Endometrial microvascular endothelial cells (primary cell): ENCODE measurements around the gene PUS7L. TPM values are rescaled to one million over a fixed set of nuclear protein-coding genes. Genes with fewer than 3 reads are reported as not detected.

Experiments used
- in situ Hi-C: cut with HindIII; loops from 2 replicates; pipeline ENCODE4 v1.10.0; 2017; ENCODE audit warnings: low sequenced_read_pairs, low pct_unique_long_range_greater_than_20kb; ENCODE audit errors: inconsistent ontology term
- total RNA-seq: library from RNA; depleted of rRNA; stranded (reverse); fragments of >200 nt; gene quantifications from one replicate; pipeline ENCODE4 v1.2.3, GENCODE V29; 2015; ENCODE audit errors: inconsistent ontology term

The PUS7L gene, protein sequence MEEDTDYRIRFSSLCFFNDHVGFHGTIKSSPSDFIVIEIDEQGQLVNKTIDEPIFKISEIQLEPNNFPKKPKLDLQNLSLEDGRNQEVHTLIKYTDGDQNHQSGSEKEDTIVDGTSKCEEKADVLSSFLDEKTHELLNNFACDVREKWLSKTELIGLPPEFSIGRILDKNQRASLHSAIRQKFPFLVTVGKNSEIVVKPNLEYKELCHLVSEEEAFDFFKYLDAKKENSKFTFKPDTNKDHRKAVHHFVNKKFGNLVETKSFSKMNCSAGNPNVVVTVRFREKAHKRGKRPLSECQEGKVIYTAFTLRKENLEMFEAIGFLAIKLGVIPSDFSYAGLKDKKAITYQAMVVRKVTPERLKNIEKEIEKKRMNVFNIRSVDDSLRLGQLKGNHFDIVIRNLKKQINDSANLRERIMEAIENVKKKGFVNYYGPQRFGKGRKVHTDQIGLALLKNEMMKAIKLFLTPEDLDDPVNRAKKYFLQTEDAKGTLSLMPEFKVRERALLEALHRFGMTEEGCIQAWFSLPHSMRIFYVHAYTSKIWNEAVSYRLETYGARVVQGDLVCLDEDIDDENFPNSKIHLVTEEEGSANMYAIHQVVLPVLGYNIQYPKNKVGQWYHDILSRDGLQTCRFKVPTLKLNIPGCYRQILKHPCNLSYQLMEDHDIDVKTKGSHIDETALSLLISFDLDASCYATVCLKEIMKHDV
- 8.2 TPM for total RNA-seq

DNA sequence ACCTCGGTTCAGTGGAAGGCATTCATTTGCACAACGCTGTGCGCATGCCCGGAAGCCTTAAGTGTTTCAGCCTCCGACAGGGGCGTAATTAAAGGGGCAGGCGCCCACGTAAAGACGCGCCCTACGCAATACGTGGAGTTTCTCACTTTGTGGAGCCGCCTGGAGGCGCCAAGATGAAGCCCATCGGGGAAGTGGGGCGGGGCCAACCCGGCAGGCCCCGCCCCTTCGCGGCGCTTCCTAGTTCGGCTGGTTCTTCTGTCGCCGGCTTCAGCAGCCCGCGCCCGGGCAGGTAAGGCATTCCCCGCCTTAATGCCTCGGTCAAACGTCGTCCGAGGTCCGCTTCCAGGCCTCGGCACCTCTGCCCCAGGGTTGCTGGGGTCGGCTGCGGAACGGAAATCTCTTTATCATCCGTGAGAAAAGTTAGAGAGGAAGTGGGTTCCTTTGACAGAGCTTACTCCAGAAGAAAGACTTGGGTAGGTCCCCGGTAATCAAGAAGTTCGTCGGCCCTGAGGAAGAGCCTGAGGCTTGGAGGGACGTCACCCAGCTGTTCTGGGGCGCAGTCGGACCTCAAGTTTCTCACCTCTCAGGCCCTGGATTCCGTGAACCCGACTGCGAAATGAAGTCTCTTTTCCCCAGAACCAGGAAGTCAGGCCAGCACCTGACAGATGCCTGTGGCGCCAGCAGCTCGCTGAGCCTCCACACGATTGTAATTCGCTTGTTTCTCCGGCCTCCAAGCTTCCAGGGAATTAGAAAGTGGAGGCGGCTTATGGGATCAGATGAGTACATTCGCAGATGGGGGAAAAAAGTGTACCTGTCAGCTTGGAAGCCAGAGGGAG lies at the start of gene PUS7L, which contains the start of gene IRAK4:
TSS of gene PUS7L (minus strand) at position 63 of the 836 bp plus-strand sequence. CDS start 3,545 bp downstream, outside the sequence.
TSS of gene IRAK4 (plus strand) at position 224 of the 836 bp plus-strand sequence. CDS start 9,161 bp downstream, outside the sequence.
- in situ Hi-C loops = no loop called here

DNA sequence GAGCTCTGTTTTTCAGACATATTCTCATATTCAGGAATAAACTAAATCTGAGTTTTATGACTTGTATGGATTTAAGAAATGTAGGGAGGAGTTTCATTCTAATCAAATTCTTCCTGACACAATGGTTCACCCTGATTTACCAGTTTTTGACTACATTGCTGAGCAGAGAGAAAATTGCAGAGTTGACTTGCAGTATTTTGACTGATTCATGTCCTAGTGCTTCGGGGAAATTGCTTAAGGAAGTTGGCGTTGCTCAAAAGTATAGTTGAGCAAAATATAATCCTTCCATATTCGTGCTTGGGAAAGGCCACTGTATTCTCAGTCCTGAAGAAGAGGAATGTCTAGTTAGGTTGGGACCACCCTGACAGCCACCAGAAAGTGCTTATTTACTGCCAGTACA lies 48.8 kb upstream of the PUS7L start:
- in situ Hi-C loops = no loop called here

DNA sequence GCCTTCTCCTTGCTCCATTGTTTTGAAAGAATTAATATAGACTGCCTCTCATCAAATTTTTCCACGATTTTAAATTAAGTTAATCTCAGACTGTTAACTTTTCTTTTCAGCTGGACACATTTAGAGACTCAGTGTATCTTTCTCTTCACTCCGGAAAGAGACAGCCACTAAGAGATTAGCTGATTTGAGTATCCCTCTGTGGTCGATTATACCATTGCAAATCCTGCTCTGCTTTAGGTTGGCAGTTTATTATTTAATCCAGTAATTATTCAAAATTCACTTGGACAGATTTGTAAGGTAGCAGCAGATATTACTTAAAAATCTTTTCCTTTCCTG lies 48.1 kb upstream of the PUS7L start:
- in situ Hi-C loops = no loop called here

DNA sequence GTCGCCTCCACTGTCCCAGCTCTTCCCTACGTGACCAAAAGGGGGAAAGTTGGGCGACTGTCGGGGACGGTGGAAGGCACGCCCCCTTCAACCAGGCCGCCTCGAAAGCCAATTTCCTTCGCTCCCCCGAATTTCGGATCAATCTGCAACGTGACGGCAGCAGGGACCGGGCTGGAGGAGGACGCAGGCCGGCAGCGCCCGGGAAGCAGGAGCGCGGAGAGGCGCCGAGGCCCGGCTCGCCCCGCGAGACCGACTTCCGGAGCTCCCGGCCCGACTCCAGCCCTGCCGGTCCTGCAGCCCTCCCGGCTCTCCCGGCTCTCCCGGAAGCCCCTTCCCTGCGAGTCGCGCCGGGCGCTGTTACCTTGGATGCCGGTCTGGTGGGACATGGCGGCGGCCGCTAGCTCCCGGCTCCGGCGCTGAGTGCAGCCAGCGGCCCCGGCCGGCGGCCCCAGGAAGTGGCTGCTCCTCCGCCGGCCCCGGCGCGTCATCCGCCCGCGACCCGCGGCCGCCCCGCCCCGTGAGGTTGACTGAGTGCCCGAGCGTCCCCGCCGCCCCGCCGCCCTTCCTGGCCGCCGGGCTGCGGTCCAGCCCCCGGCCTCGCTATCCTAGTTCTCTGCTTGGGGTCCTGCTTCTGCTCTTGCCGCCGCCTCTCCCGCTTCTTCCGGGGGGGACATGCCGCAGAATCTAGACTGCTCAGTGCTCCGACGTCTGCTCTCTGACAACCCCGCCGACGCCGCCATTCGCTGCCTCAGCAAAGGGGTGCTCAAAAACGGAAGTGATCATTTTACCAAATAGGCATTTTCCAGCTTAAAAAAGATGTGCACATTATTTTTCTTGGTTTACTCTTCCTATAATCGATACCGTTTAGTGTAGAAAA lies 47.5 kb upstream of the PUS7L start, which contains the start of gene TWF1:
TSS of gene TWF1 (minus strand) at position 458 of the 877 bp plus-strand sequence. CDS start at position 386, 72 bp downstream.
- in situ Hi-C loops = no loop called here

DNA sequence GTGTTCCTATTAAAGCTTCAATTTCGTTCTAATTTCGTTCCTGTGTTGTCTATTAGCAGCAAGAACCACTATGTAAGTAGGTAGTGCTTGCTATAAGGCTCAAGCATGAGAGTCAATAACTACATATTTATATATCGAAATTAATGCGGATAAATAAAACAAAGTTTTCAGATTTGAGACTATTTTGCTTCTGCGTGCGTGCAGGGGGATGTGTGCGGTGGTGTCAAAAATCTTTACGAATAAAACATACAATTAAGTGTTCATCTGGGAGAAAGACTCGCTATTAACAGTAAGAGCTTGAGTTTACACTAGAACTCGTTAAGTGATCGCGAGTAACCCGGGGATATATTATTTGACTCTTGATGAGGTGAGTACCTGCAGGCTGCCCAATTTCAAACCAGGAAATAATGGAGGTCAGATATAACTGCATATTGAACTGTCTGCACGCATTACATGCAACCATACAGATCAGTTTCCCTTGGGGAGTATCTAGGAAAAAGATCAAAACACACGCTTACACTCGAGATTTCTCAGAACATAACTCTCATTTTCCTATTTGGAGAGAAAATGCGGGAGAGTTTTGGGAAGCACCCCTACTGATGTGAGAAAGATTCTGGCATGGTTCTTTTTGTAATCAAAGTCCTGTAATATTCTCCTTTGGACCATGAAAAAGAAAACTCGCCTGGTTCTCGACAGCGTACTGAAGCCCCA lies 46.7 kb upstream of the PUS7L start:
- in situ Hi-C loops = no loop called here

DNA sequence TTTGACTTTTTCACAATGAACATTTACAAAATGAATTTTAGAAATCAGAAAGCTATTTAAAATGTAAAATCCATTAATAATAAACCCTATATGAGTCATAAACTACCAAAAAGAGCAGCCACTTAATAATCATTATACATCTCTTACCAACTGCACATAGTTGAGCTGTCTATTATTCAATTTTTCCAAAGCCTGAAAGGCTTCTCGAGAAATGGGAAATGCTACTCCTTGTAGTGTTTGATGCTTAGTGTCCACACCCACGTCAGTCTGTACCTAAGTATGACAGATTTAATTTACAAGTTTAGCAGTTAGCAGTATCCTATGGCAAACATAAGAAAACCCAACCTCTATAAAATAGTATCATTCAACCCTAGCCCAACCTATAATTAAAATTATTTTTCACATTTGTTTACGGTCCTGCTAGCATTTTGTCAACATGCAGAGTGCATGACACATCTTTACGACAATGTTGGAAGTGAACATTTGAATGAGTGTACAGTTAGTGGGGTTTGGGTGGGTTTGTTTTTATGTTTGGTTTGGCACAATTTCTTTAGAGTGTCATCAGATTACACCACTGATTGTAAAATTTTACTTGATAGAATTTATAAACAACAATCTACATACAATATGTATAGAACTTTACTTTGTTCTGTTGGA lies 39.1 kb upstream of the PUS7L start:
- in situ Hi-C loops = no loop called here

DNA sequence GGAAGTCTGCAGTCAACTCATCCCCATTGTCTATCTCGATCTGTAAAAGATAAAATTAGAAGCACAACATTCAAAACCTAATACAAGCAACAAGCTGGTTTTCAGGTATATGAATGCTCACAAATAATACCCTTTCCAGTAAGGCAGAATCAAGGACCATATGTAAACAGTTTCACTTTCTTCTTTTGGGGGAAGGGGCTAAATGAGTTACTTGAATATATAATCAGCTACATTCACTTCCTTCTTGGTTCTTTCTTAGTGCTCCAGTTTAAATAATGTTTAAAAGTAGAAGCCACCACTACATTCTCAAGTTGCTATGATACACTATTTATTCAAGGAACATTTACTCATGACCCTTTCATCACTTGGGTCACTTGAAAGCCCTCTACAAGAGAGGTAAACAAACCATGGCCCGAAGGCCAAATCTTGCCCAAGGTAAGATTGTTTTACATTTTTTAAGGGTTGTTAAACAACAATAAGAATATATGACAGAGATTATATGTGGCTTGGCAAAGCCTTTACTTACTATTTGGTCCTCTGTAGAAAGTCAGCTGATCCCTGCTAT lies 37.2 kb upstream of the PUS7L start:
- in situ Hi-C loops = no loop called here

DNA sequence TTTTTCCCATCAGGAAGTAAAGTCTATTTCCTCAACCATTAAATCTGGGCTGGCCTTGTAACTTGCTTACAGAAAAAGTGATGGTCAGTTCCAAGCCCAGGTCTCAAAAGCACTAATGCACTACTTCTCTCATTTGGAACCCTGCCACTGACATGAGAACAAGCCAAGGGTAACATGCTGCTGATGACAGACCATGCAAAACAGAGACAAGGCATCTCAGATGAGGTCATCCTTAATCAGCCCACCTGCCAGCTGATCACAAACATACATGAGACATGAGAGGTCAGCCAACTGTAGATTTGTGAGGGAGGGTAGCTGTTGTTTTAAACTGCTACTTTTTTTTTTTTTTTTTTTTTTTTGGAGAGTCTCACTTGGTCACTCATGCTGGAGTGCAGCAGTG lies 31.4 kb upstream of the PUS7L start:
- in situ Hi-C loops = no loop called here

DNA sequence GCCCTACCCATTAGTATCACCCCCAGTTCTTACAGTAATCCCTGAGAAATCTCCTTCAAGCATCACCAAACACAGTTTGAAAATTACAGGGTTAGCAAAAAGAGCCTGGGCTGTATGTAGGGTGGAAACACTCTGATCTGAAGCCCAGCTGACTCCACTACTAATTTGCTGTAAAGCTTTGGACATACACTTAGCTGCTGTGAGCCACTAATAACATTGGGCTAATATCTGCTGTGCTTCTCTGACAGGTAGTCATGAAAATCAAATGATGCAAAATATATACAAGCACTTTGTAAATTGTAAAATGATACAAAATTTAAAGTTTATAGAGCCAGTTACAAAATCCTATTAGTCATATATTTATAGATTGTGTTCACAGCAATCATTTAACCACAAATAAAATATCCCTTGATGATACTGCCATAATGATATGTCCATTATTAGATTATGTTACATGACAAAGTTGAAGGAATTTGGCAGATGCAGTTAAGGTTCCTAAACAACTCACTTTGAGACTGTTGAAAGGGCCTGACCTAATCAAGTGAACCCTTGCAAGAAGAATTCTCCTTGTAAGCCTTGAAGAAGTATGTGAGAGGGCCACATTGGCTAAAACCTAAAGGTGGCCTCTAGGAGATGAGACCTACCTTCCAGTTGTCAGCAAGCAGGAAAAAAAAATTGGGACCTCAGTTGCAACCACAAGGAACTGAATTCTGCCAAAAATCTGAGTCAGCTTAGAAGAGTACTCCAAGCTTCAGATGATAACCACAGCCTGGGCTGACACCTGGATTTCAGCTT lies 28.5 kb upstream of the PUS7L start:
- in situ Hi-C loops = no loop called here

DNA sequence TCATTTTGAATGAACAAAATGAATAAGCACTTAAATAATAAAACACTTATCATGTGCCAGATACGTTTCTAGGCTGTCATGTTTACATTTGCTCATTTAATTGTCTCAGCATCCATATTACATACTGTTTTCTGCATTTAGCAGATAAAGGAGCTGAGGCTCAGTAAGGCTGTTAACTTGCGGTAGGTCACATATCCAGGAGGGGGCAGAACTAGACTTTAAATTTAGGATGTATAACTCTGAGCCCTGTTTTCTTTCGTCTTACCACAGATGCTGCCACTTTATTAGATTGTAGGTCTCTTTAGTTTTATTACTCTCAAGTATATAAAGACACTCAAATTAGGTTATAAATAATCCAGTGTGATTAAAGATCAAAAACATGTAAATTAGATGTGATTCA lies 17.9 kb upstream of the PUS7L start:
- in situ Hi-C loops = no loop called here

DNA sequence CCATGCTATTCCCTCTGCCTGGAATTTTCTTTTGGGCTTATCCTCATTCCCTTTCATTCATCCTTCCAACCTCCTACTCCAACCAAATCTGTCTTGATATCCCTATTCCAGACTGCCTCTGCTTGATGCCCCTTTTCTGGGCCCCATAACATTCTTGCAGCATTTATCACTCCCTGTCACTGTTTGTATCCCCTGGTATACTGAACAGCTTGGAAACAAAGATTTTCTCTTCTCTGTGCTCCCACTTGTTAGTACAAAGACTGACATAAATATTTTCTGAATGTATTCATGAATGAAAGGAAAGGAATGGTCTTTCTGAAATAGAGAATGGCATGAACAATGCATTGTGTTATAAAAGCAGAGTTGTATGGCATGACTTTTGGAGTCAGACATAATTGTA lies 7.7 kb upstream of the PUS7L start:
- in situ Hi-C loops = no loop called here

DNA sequence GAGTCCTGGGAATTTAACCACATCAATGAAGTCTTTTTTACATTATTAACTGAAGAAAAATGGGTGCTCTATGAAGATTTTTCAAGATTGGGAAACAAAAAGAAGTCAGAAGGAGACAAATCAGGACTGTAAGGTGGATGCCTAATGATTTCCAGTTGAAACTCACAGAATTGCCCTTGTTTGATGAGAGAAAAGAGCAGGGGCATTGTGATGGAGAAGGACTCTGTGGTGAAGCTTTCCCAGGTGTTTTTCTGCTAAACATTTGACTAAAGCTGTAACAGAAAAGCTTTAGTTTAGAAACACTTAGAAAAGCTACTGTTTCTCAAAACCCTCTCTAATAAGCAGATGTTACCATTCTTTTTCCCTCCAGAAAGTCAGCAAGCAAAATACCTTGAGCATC lies 5.9 kb upstream of the PUS7L start:
- in situ Hi-C loops = no loop called here

DNA sequence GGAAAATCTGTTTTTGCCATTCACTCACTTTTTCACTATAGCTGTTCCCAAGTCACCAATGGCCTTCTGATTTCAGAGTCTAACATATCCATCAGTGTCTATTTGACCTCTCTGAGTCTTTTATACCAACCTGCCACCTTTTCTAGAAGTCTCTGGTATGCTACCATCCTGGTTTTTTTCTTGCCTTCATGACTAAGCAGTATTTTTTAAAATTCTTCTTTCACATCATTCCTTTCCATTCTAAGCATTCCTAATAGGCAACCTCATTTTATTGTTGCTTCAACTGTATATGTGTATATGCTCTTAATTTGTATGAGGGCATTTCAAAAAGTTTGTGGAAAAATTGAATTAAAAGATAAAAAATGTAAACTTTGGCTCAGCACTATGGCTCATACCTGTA lies 5.2 kb upstream of the PUS7L start:
- in situ Hi-C loops = no loop called here

DNA sequence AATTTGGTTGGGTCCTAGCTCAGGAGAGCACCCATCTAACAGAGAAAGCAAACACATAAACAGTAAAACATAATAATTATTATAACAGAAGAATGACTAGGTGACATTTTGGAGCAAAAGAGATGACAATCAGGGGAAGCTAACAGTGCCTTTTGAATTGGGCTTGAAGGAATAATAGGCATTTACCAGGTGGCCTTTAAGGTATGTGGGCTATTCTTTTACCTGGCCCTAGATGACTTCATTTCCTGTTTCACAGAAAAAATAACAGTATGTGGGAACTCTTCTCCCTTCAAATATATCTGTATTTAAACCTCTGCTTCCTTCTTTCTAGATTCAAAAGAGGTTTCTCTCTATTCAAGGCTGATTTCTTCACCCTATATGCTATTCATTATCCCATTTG lies 4.0 kb upstream of the PUS7L start:
- in situ Hi-C loops = no loop called here

DNA sequence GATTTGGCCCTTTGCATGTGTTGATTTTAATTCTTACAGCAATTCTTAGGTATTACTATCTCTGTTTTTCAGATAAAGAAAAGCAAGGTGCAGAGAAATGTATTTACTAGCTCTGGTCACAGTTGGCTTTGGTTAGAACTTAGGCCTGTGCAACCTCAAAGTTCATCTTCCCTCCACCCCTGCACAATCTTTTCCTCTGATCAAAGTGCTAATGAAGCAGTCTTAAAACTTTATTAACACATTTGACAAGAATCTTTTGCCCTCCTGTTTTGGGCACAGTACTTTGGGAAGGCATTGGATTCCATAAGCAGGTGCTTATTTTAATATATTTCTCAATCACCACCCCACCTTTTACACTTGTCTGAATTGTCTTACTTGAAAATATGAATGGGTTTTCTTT lies 2.9 kb upstream of the PUS7L start:
- in situ Hi-C loops = no loop called here

DNA sequence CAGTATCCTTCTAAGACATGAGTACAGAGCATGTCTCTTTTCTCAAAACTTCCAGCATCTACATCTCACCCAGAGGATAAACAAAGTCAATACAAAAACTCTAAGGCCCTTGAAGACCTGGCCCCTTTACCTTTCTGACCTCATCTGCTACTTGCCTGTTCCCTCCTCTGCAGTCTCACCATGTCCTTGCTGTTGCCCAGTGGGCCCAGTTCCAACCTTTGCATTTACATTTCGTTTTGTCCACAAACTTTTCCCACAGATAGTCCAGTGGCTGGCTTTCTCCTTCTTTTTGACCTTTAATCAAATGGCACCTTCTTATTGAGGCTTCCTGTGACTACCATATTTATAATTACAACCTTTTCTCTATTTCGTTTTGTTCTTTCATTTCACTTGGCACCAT lies 1.8 kb upstream of the PUS7L start:
- in situ Hi-C loops = no loop called here
